A549 (cell line): Measurements from ENCODE around the gene APOC3. TPM values are rescaled to one million over a fixed set of nuclear protein-coding genes. Genes with fewer than 3 reads are reported as not detected.

Source experiments
- ATAC-seq, 2 experiments: fragments of 200-7000 bp in 1 of 2; fragments of >200 bp in 1 of 2; cut with Nextera tagmentation in 1 of 2; cut with Tn5 transposase in 1 of 2; 3 replicates each; pipeline versions ENCODE4 v1.8.0 to v1.9.1; 2018 to 2020; ENCODE audit warnings: mild to moderate bottlenecking in 1 of 2, moderate library complexity in 1 of 2
- CTCF ChIA-PET: fragments of 300-600 bp; sonication (Branson Sonifier 250); formaldehyde crosslinking; extraction: SDS; loops from one replicate; lab custom pipeline; 2021; ENCODE audit warnings: antibody characterized with exemption, inconsistent platforms; lab: Yijun Ruan, JAX
- POLR2A ChIA-PET: fragments of 350-600 bp; formaldehyde crosslinking; extraction: SDS; loops from one replicate; lab custom pipeline; 2021; ENCODE audit warnings: antibody characterized with exemption, inconsistent platforms; lab: Yijun Ruan, JAX
- DNase-seq, 2 experiments: peaks; one replicate each; pipeline versions ENCODE4 v3.0.0 to v3.0.0-alpha.2; 2011 to 2016; ENCODE audit warnings: low read depth in 1 of 2, low spot score in 1 of 2
- FAIRE-seq: peaks from 2 replicates; lab custom pipeline; 2011; peaks lifted over from hg19 to GRCh38; lab: Jason Lieb, UNC
- H3K27ac ChIP-seq, 2 experiments: fragments of >200 bp; sonication (Bioruptor Twin); formaldehyde crosslinking; 3 replicates each; pipeline ENCODE4 v1.5.1; 2016 to 2017
- H3K4me1 ChIP-seq: fragments of >200 bp; sonication (Bioruptor Twin); formaldehyde crosslinking; 3 replicates; pipeline ENCODE4 v1.6.1; 2016
- H3K4me2 ChIP-seq: fragments of >200 bp; sonication (Bioruptor Twin); formaldehyde crosslinking; 3 replicates; pipeline ENCODE4 v1.6.1; 2016
- H3K4me3 ChIP-seq: fragments of >200 bp; sonication (Bioruptor Twin); formaldehyde crosslinking; 3 replicates; pipeline ENCODE4 v1.5.1; 2016
- H3K9me3 ChIP-seq: fragments of >200 bp; sonication (Bioruptor Twin); formaldehyde crosslinking; 3 replicates; pipeline ENCODE4 v1.6.1; 2016
- CBX2 ChIP-seq: fragments of 200-600 bp; sonication (generic); IDR thresholded peaks from 2 replicates; pipeline ENCODE4 v1.6.1; 2016; ENCODE audit warnings: low read depth, mild to moderate bottlenecking, borderline replicate concordance
- CEBPB ChIP-seq, 2 experiments: fragments of >200 bp in 1 of 2; sonication (Bioruptor Twin) in 1 of 2; formaldehyde crosslinking in 1 of 2; IDR thresholded peaks; 2 replicates each; pipeline ENCODE4 v1.6.1; 2012 to 2016
- CHD2 ChIP-seq: fragments of 150-350 bp; IDR thresholded peaks from 2 replicates; pipeline ENCODE4 v1.6.1; 2014; ENCODE audit warnings: low read length; ENCODE audit not compliant: partially characterized antibody
- CHD4 ChIP-seq: fragments of 200-600 bp; sonication (generic); IDR thresholded peaks from 2 replicates; pipeline ENCODE4 v1.6.1; 2016; ENCODE audit warnings: antibody characterized with exemption, mild to moderate bottlenecking, borderline replicate concordance
- EHF ChIP-seq: fragments of 250-450 bp; sonication (Bioruptor Pico); IDR thresholded peaks from 2 replicates; pipeline ENCODE4 v1.5.0; 2020; ENCODE audit warnings: mild to moderate bottlenecking
- EHMT2 ChIP-seq: fragments of 200-600 bp; sonication (generic); IDR thresholded peaks from 2 replicates; pipeline ENCODE4 v1.6.1; 2016; ENCODE audit warnings: antibody characterized with exemption, low read depth, mild to moderate bottlenecking, moderate library complexity
- ESRRA ChIP-seq: fragments of 150-350 bp; IDR thresholded peaks from 2 replicates; pipeline ENCODE4 v1.6.1; 2014; ENCODE audit warnings: mild to moderate bottlenecking, low read length, borderline replicate concordance
- FOSL2 ChIP-seq, 2 experiments: fragments of 450-650 bp in 1 of 2; fragments of >200 bp in 1 of 2; sonication (Bioruptor Twin) in 1 of 2; formaldehyde crosslinking; IDR thresholded peaks; 2 replicates each; pipeline versions ENCODE4 v1.5.0 to v1.6.1; 2016 to 2020; ENCODE audit warnings: mild to moderate bottlenecking in 1 of 2, moderate library complexity in 1 of 2
- FOXS1 ChIP-seq: fragments of 250-450 bp; sonication (Bioruptor Pico); IDR thresholded peaks from 2 replicates; pipeline ENCODE4 v1.5.0; 2020; ENCODE audit warnings: mild to moderate bottlenecking, moderate library complexity
- HDAC2 ChIP-seq: fragments of 200-600 bp; sonication (generic); IDR thresholded peaks from 2 replicates; pipeline ENCODE4 v1.6.1; 2016
- HOXA7 ChIP-seq: fragments of 250-450 bp; sonication (Bioruptor Pico); IDR thresholded peaks from 2 replicates; pipeline ENCODE4 v1.5.0; 2020; ENCODE audit warnings: mild to moderate bottlenecking, moderate library complexity
- MAZ ChIP-seq: fragments of 150-350 bp; IDR thresholded peaks from 2 replicates; pipeline ENCODE4 v1.6.1; 2014; ENCODE audit warnings: antibody characterized with exemption, low read depth, low read length, borderline replicate concordance
- NR3C1 ChIP-seq: fragments of >200 bp; sonication (Bioruptor Twin); formaldehyde crosslinking; IDR thresholded peaks from 3 replicates; pipeline ENCODE4 v1.6.1; 2017
- POLR2AphosphoS2 ChIP-seq: conservative IDR thresholded peaks from 2 replicates; pipeline ENCODE4 v1.6.1; 2012; ENCODE audit warnings: low read length, improper control_type of control experiment, inconsistent platforms
- RAD21 ChIP-seq, 2 experiments: fragments of >200 bp in 1 of 2; sonication (Bioruptor Twin) in 1 of 2; formaldehyde crosslinking in 1 of 2; IDR thresholded peaks in 1 of 2; conservative IDR thresholded peaks in 1 of 2; 2 replicates in 1 of 2; 3 replicates in 1 of 2; pipeline ENCODE4 v1.6.1; 2012 to 2018; ENCODE audit warnings: inconsistent platforms in 1 of 2
- RCOR1 ChIP-seq: fragments of 150-350 bp; IDR thresholded peaks from 2 replicates; pipeline ENCODE4 v1.6.1; 2014; ENCODE audit warnings: antibody characterized with exemption, low read length, low read depth
- RFX5 ChIP-seq: fragments of 450-650 bp; IDR thresholded peaks from 2 replicates; pipeline ENCODE4 v1.7.1; 2014; ENCODE audit warnings: antibody characterized with exemption, mild to moderate bottlenecking, moderate library complexity
- TP53 ChIP-seq: fragments of 250-450 bp; sonication (Bioruptor Pico); IDR thresholded peaks from 2 replicates; pipeline ENCODE4 v1.5.0; 2021; ENCODE audit warnings: mild to moderate bottlenecking, moderate library complexity
- WGBS: methylation state at CpG from one replicate; pipeline ENCODE4 v1.1.6; 2017; ENCODE audit errors: missing lambda C conversion rate; 5-methylcytosine and 5-hydroxymethylcytosine counted together
- polyA plus RNA-seq, 4 experiments: library from polyadenylated mRNA; depleted of rRNA in 3 of 4; stranded (reverse); fragments of >200 nt; fragmentation: RNase III in 1 of 4; extraction: RNeasy Plus Mini Kit Qiagen cat#74134 plus additional on column Dnase treatment in 1 of 4; gene quantifications; 2 replicates in 3 of 4; 3 replicates in 1 of 4; pipeline ENCODE4 v1.2.3, GENCODE V29; 2011 to 2017
- TF ChIP-seq, protein P1 (sequence below): IDR thresholded peaks from 2 replicates; pipeline ENCODE4 v1.6.1; 2012
- TF ChIP-seq, protein P2 (sequence below): fragments of 150-350 bp; IDR thresholded peaks from 2 replicates; pipeline ENCODE4 v1.6.1; 2014; ENCODE audit warnings: low read depth, mild to moderate bottlenecking, low read length
- TF ChIP-seq, protein P3 (sequence below): fragments of 250-450 bp; sonication (Bioruptor Pico); IDR thresholded peaks from 2 replicates; pipeline ENCODE4 v1.5.0; 2021; ENCODE audit warnings: mild to moderate bottlenecking, moderate library complexity, borderline replicate concordance
- TF ChIP-seq, protein P4 (sequence below): fragments of 450-650 bp; IDR thresholded peaks from 2 replicates; pipeline ENCODE4 v1.6.1; 2014; ENCODE audit warnings: antibody characterized with exemption

The APOC3 gene
- polyA plus RNA-seq, 2 of the 4 experiments (the other 2 are of a cell fraction), result not detected

GRCh38 chr11:116791813-116792143, 37.9 kb upstream of the APOC3 start, which contains the start of gene APOA5:
Gene APOA5 (minus strand): TSS chr11:116791879. CDS start chr11:116791860, 19 bp downstream.
- TF ChIP-seq, protein P1, sequence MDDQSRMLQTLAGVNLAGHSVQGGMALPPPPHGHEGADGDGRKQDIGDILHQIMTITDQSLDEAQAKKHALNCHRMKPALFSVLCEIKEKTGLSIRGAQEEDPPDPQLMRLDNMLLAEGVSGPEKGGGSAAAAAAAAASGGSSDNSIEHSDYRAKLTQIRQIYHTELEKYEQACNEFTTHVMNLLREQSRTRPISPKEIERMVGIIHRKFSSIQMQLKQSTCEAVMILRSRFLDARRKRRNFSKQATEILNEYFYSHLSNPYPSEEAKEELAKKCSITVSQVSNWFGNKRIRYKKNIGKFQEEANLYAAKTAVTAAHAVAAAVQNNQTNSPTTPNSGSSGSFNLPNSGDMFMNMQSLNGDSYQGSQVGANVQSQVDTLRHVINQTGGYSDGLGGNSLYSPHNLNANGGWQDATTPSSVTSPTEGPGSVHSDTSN, result no peak
- no peak for TF ChIP-seq MAZ
- no peak for TF ChIP-seq ESRRA
- no peak for TF ChIP-seq FOXS1
- no peak for TF ChIP-seq EHF (CRISPR knock-in tag)
- TF ChIP-seq EHMT2, result no peak
- no peak for TF ChIP-seq HOXA7 (CRISPR knock-in tag)
- no peak for TF ChIP-seq POLR2AphosphoS2
- no peak for TF ChIP-seq RFX5
- TF ChIP-seq, protein P2, sequence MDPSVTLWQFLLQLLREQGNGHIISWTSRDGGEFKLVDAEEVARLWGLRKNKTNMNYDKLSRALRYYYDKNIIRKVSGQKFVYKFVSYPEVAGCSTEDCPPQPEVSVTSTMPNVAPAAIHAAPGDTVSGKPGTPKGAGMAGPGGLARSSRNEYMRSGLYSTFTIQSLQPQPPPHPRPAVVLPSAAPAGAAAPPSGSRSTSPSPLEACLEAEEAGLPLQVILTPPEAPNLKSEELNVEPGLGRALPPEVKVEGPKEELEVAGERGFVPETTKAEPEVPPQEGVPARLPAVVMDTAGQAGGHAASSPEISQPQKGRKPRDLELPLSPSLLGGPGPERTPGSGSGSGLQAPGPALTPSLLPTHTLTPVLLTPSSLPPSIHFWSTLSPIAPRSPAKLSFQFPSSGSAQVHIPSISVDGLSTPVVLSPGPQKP, result no peak
- TF ChIP-seq, protein P3, sequence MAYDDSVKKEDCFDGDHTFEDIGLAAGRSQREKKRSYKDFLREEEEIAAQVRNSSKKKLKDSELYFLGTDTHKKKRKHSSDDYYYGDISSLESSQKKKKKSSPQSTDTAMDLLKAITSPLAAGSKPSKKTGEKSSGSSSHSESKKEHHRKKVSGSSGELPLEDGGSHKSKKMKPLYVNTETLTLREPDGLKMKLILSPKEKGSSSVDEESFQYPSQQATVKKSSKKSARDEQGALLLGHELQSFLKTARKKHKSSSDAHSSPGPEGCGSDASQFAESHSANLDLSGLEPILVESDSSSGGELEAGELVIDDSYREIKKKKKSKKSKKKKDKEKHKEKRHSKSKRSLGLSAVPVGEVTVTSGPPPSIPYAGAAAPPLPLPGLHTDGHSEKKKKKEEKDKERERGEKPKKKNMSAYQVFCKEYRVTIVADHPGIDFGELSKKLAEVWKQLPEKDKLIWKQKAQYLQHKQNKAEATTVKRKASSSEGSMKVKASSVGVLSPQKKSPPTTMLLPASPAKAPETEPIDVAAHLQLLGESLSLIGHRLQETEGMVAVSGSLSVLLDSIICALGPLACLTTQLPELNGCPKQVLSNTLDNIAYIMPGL (CRISPR knock-in tag), result no peak
- TF ChIP-seq CBX2, result no peak
- no peak for TF ChIP-seq CHD2
- TF ChIP-seq, protein P4, sequence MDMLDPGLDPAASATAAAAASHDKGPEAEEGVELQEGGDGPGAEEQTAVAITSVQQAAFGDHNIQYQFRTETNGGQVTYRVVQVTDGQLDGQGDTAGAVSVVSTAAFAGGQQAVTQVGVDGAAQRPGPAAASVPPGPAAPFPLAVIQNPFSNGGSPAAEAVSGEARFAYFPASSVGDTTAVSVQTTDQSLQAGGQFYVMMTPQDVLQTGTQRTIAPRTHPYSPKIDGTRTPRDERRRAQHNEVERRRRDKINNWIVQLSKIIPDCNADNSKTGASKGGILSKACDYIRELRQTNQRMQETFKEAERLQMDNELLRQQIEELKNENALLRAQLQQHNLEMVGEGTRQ, result no peak
- no peak for TF ChIP-seq FOSL2 (IDR thresholded peaks at IDR 0.05)
- TF ChIP-seq FOSL2 (CRISPR knock-in tag; IDR thresholded peaks at IDR 0.05), result no peak
- TF ChIP-seq TP53 (CRISPR knock-in tag), result no peak
- no peak for TF ChIP-seq CEBPB (IDR thresholded peaks at IDR 0.05)
- TF ChIP-seq RCOR1, result no peak
- no peak for TF ChIP-seq NR3C1
- TF ChIP-seq CHD4, result no peak
- ATAC-seq, result no peak
- H3K4me3 ChIP-seq, result no peak within 1 kb of the TSS

GRCh38 chr11:116792144-116792868, 37.4 kb upstream of the APOC3 start:
- no peaks in the 10 kb centered on the region for H3K9me3 ChIP-seq
- ChIA-PET POLR2A (no interaction called here), CTCF (interaction anchor here (1.0 to 8.8 kb wide), 8 partner anchors 9 to 434 kb away, joined by 3 to 114 read pairs (median 6); partner anchors contain the start of gene APOA1)
- TF ChIP-seq RAD21 (conservative IDR thresholded peaks at IDR 0.05 in 1 of 2, IDR thresholded peaks at IDR 0.05 in 1 of 2), result no peak
- no peak for TF ChIP-seq CHD4
- TF ChIP-seq HDAC2, result no peak
- FAIRE-seq (no peak), DNase-seq (no peak), ATAC-seq (no peak)
- H3K27ac ChIP-seq, result no peak overlapping the region
- no peak overlapping the region for H3K4me3 ChIP-seq
- no peak overlapping the region for H3K4me2 ChIP-seq
- WGBS, result 58% methylated on average over 8 of the region's 8 CpGs
- H3K4me1 ChIP-seq, result 0 out of 3 replicates have a peak, but pooled peaks cover 6% of the 10 kb centered on the region

More at GRCh38 chr11:116791813-116792143, 37.9 kb upstream of the APOC3 start, which contains the start of gene APOA5:
- Histone ChIP-seq H3K27ac (peak within 1 kb of the TSS; percentile 26 to 66; a peak in 2 of 6 replicates), H3K4me1 (peaks cover 8% of the 10 kb centered on the region; the same call in 1 of the 3 replicates), H3K9me3 (no peaks in the 10 kb centered on the region), H3K4me2 (peak within 1 kb of the TSS; percentile 73)
- 77% methylated on average over 6 of the region's 7 CpGs for WGBS
- DNase-seq (no peak), FAIRE-seq (no peak)
- ChIA-PET POLR2A (interaction anchor here (0.6 to 2.2 kb wide), 3 partner anchors 44 to 440 kb away, joined by 3 to 10 read pairs (median 3); partner anchors contain the start of genes PCSK7 and RNF214), CTCF (interaction anchor here (0.5 to 8.8 kb wide), 30 partner anchors 8 to 439 kb away, joined by 3 to 114 read pairs (median 4); partner anchors contain the start of genes APOA1, APOC3 and PAFAH1B2)
